DMS53 treated with DMSO at 0.1 percent for 48 hours (cell line): Measurements from ENCODE around the gene MROH2B.

Source experiments
- DNase-seq: peaks from one replicate; lab custom pipeline; 2025; ENCODE audit not compliant: unreplicated experiment; lab: John Stamatoyannopoulos, UW

MROH2B gene

DNA sequence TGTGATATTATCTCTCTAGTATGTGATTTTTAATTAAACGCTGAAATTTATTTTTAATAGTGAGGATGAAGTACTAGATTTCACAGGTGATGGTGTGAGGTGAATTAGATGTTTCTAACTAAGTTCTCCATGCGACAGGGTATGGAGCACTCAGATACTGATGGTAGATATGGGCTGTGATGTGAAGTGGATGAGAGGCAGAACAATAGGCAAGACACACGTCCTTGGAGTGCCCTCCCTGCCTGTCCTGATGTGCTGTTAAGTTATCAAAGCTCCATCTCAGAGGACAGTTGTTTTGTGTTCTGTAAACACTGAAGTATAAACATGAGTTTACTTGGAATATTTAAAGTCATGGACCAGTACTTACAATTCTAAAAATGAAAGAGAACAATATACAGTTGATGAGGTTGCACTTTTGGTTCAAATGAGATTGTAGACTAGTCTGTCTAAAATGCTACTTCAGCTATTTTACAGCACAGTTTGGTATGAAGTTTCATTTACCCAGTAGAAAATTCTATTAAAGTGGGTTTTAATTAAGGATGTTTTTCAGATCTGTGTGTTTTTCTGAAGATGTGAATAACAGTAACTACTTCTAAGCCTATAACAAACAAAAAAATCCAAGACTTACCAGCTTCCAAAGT is 97.7 kb downstream of the MROH2B start:
- no peak for DNase-seq

DNA sequence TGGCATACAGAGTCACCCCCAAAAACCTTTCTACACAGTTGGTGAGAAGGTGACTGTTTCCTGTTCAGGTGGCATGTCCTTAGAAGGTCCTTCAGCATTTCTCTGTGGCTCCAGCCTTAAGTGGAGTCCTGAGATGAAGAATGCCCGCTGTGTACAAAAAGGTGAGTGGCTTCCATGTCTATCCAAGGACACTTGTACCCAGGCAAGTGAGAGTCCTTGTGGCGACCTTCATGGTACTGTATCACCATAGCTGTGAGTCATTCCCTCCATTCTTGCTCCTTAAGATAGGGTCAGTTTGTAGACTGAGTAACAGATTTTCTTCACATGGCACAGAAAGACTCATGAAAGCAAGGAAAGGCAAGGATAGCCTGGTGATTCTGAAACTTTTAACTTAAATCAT is 98.7 kb downstream of the MROH2B start:
- DNase-seq: no peak

DNA sequence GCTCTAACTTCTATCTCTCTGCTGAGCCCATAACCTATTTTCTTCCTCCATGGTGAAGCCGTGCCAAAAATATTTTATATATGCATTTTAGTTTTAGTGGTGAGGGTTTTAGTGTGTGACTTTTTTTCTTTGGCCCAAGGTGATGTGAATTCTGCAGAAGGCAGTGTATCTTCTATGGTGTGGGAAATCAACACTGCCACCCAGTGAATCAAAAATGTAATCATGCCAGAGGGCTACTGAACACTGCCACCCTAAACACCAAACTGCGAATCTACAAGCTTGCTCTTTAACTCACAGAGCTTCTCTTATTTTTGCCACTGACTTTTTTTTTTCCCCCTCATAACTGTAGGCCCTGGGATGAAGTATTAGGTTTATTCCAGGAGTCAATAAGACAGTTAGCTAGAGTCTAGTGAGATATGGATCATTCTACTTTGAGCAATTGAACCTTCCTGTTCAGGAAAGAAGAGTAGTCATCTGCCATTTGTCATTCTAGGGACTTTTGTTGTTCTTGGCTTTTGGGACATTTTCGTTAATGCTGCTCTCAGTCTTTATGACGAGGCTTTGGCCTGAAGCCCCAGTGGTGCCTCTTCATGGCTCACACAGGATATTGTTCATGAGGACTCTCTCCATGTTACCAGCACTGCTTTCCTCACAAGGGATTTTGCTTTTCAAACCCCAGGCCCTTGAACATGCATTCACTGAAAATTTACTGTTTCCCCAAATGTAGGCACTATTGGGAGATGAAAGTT is 108.8 kb downstream of the MROH2B start:
- no peak for DNase-seq

DNA sequence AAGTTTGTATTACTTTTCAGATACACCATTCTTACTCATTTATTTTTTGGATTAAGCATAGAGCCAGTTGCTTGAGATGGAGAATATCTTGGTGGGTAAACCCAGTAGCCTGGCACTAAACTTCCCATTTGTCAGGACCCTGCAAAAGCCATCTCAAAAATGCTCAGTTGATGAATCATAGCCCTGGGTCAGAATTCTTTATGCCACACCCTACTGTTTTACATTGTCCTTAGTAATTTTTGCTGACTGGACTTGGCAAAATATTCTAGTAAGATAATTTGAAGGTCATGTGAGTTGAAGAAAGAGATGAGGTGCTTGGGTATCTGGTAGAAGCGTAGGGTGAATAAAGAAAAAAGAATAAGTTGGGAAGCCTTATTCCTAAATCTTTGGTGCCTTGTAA is 111.1 kb downstream of the MROH2B start:
- DNase-seq: no peak

DNA sequence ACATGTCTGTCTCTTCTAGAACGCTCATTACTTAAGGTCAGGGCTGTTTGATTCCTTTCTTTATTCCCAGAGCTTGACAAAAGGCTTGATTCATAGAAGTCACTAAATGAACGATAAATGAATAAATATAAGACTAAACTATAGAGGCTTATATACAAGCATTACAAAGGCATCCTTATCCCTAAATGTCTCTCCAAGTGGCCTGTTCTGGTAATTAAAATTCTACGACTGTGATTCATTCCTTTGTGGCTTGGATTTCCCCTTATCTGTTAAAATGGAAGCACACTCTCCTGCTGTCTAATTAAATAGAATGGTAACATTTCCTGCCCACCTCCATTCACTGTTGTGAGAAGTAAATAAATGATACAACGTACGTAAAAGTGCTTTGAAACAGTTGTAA is 112.3 kb downstream of the MROH2B start:
- no peak for DNase-seq

DNA sequence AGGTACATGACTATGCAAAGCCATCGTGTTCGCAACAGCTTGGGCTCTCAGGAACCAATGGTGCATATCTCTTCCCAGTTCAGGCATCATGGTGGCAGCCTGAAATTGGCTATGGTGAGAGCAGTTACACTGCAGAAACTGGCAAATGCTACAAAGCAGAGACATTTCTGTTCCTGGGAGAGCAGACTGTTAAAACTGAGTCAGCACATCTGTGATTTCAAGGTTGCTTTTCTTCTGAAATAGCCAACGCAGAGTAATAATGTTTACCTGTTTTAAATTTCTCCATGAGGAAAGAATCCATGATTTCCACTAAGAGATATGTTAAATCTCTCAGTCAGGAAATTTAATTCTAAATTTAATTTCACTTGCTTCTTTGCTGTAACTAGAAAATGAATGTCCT is 114.1 kb downstream of the MROH2B start:
- DNase-seq: no peak

DNA sequence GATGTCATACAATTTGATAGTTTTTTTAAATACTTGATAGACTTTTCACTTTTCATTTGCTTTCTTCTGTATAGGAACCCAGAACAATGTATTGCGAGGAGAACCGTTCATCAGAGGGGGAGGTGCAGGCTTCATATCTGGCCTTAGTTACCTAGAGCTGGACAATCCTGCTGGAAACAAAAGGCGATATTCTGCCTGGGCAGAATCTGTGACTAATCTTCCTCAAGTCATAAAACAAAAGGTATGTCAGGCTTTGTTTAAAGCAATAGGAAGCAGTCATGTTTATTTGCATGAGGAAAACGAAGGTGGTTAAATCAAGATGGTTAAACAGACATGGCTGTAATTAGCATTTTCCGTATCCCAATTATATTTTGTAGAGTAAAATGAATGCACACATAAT is 115.8 kb downstream of the MROH2B start:
- DNase-seq: no peak
